IMR-90 (cell line): ENCODE measurements around the gene SEC11A. TPM values are rescaled to one million over a fixed set of nuclear protein-coding genes. Genes with fewer than 3 reads are reported as not detected.

Experiments used
- ATAC-seq: fragments of 200-7000 bp; cut with Tn5 transposase; 2 replicates; pipeline ENCODE4 v1.9.1; 2020; ENCODE audit warnings: low read depth, mild to moderate bottlenecking, moderate library complexity
- BruUV-seq: library from RNA; stranded (reverse); fragments of 400-500 nt; replicated peaks from 2 replicates; lab custom pipeline; 2021; lab: Mats Ljungman, UMichigan
- CTCF ChIA-PET: fragments of 300-600 bp; formaldehyde crosslinking; extraction: SDS; loops from one replicate; lab custom pipeline; 2021; ENCODE audit warnings: antibody characterized with exemption; lab: Yijun Ruan, JAX
- POLR2A ChIA-PET: fragments of 300-600 bp; sonication (Branson Sonifier 250); formaldehyde crosslinking; loops from one replicate; lab custom pipeline; 2022; ENCODE audit warnings: antibody characterized with exemption; ENCODE audit not compliant: unreplicated experiment; lab: Charles Lee
- DNase-seq: peaks from one replicate; pipeline ENCODE4 v3.0.0; 2013
- H2AFZ ChIP-seq: replicated peaks from 2 replicates; pipeline ENCODE3; 2013; ENCODE audit warnings: low read length, mild to moderate bottlenecking; ENCODE audit not compliant: poor library complexity
- H2AK5ac ChIP-seq: 2 replicates; pipeline ENCODE4 v1.6.1; 2013; ENCODE audit warnings: low read depth, low read length, inconsistent platforms
- H2AK9ac ChIP-seq: replicated peaks from 2 replicates; pipeline ENCODE3; 2013; ENCODE audit warnings: mild to moderate bottlenecking, low read depth, low read length, moderate library complexity; ENCODE audit not compliant: poor library complexity
- H2BK120ac ChIP-seq: 2 replicates; pipeline ENCODE4 v1.6.1; 2013; ENCODE audit warnings: low read depth, low read length, inconsistent platforms
- H2BK15ac ChIP-seq: 3 replicates; pipeline ENCODE4 v1.6.1; 2013; ENCODE audit warnings: low read depth, low read length, inconsistent platforms
- H2BK20ac ChIP-seq: 2 replicates; pipeline ENCODE4 v1.6.1; 2013; ENCODE audit warnings: low read depth, mild to moderate bottlenecking, inconsistent platforms, low read length, moderate library complexity
- H2BK5ac ChIP-seq: 2 replicates; pipeline ENCODE4 v1.6.1; 2013; ENCODE audit warnings: mild to moderate bottlenecking, low read depth, low read length, inconsistent platforms; ENCODE audit not compliant: poor library complexity, severe bottlenecking
- H3K14ac ChIP-seq: replicated peaks from 2 replicates; pipeline ENCODE4 v1.6.1; 2013; ENCODE audit warnings: low read depth, low read length, inconsistent platforms
- H3K18ac ChIP-seq: 2 replicates; pipeline ENCODE4 v1.6.1; 2013; ENCODE audit warnings: low read depth, low read length, control low read depth
- H3K23ac ChIP-seq: 2 replicates; pipeline ENCODE4 v1.6.1; 2013; ENCODE audit warnings: low read depth, low read length, inconsistent platforms
- H3K27ac ChIP-seq: 2 replicates; pipeline ENCODE4 v1.5.1; 2013; ENCODE audit warnings: mild to moderate bottlenecking, control low read depth, low read length; ENCODE audit not compliant: insufficient read depth
- H3K27me3 ChIP-seq: 2 replicates; pipeline ENCODE4 v1.6.1; 2013; ENCODE audit warnings: low read length; ENCODE audit not compliant: control insufficient read depth, insufficient read depth
- H3K36me3 ChIP-seq: 2 replicates; pipeline ENCODE4 v1.6.1; 2013; ENCODE audit warnings: low read length, mixed read lengths; ENCODE audit not compliant: control insufficient read depth, insufficient read depth
- H3K4ac ChIP-seq: 2 replicates; pipeline ENCODE4 v1.6.1; 2013; ENCODE audit warnings: low read depth, low read length, inconsistent platforms
- H3K4me1 ChIP-seq: 2 replicates; pipeline ENCODE4 v1.6.1; 2013; ENCODE audit warnings: low read length, mixed read lengths; ENCODE audit not compliant: control insufficient read depth, insufficient read depth
- H3K4me2 ChIP-seq: 2 replicates; pipeline ENCODE4 v1.6.1; 2013; ENCODE audit warnings: low read depth, mild to moderate bottlenecking, control low read depth, low read length, moderate library complexity
- H3K4me3 ChIP-seq: 2 replicates; pipeline ENCODE4 v1.5.1; 2013; ENCODE audit warnings: low read depth, mild to moderate bottlenecking, control low read depth, low read length, moderate library complexity; ENCODE audit not compliant: insufficient read depth
- H3K56ac ChIP-seq: 2 replicates; pipeline ENCODE4 v1.6.1; 2013; ENCODE audit warnings: low read length, inconsistent platforms; ENCODE audit not compliant: insufficient read depth; ENCODE audit errors: extremely low read depth
- H3K79me1 ChIP-seq, 2 experiments: 2 replicates each; pipeline ENCODE4 v1.6.1; 2013; ENCODE audit warnings: low read length in 2 of 2, inconsistent platforms in 1 of 2, low read depth in 1 of 2
- H3K9ac ChIP-seq: 2 replicates; pipeline ENCODE4 v1.6.1; 2013; ENCODE audit warnings: low read depth, low read length, control low read depth
- H3K9me1 ChIP-seq: 2 replicates; pipeline ENCODE4 v1.6.1; 2013; ENCODE audit warnings: low read length, inconsistent platforms; ENCODE audit not compliant: insufficient read depth
- H3K9me3 ChIP-seq: 2 replicates; pipeline ENCODE4 v1.6.1; 2013; ENCODE audit warnings: low read length; ENCODE audit not compliant: control insufficient read depth, insufficient read depth
- H4K20me1 ChIP-seq: 2 replicates; pipeline ENCODE4 v1.6.1; 2013; ENCODE audit warnings: low read length, inconsistent platforms; ENCODE audit not compliant: insufficient read depth
- H4K5ac ChIP-seq: 2 replicates; pipeline ENCODE4 v1.6.1; 2013; ENCODE audit warnings: mild to moderate bottlenecking, low read depth, low read length, control low read depth
- H4K8ac ChIP-seq, 2 experiments: 2 replicates each; pipeline ENCODE4 v1.6.1; 2013; ENCODE audit warnings: low read depth in 2 of 2, low read length in 2 of 2, control low read depth in 1 of 2, inconsistent platforms in 1 of 2
- H4K91ac ChIP-seq: 2 replicates; pipeline ENCODE4 v1.6.1; 2013; ENCODE audit warnings: low read depth, low read length, inconsistent platforms; ENCODE audit not compliant: insufficient read depth
- BHLHE40 ChIP-seq: fragments of 150-350 bp; IDR thresholded peaks from 2 replicates; pipeline ENCODE4 v1.6.1; 2016; ENCODE audit warnings: mild to moderate bottlenecking, low read depth, low read length
- CEBPB ChIP-seq: IDR thresholded peaks from 2 replicates; pipeline ENCODE4 v1.6.1; 2012; ENCODE audit warnings: low read depth, low read length, improper control_type of control experiment
- CHD1 ChIP-seq: IDR thresholded peaks from 2 replicates; pipeline ENCODE4 v1.6.1; 2012; ENCODE audit warnings: low read depth, low read length, improper control_type of control experiment
- CTCF ChIP-seq: conservative IDR thresholded peaks from 2 replicates; pipeline ENCODE4 v1.5.1; 2012; ENCODE audit warnings: mild to moderate bottlenecking, low read depth, low read length, improper control_type of control experiment
- ELK1 ChIP-seq: fragments of 150-350 bp; IDR thresholded peaks from 2 replicates; pipeline ENCODE4 v1.6.1; 2016; ENCODE audit warnings: low read depth, mild to moderate bottlenecking, low read length, moderate library complexity, borderline replicate concordance
- FOS ChIP-seq: fragments of 150-350 bp; IDR thresholded peaks from 2 replicates; pipeline ENCODE4 v1.6.1; 2016; ENCODE audit warnings: low read depth, low read length
- MAFK ChIP-seq: IDR thresholded peaks from 2 replicates; pipeline ENCODE4 v1.6.1; 2012; ENCODE audit warnings: low read depth, low read length, improper control_type of control experiment
- MAZ ChIP-seq: IDR thresholded peaks from 2 replicates; pipeline ENCODE4 v1.6.1; 2012; ENCODE audit warnings: low read depth, mild to moderate bottlenecking, low read length, improper control_type of control experiment, moderate library complexity, borderline replicate concordance
- MXI1 ChIP-seq: IDR thresholded peaks from 2 replicates; pipeline ENCODE4 v1.6.1; 2012; ENCODE audit warnings: low read depth, mild to moderate bottlenecking, low read length, moderate library complexity, borderline replicate concordance
- NFE2L2 ChIP-seq: fragments of 150-350 bp; IDR thresholded peaks from 2 replicates; pipeline ENCODE4 v1.6.1; 2016; ENCODE audit warnings: low read depth, mild to moderate bottlenecking, low read length
- POLR2A ChIP-seq: IDR thresholded peaks from 2 replicates; pipeline ENCODE4 v1.6.1; 2012; ENCODE audit warnings: mild to moderate bottlenecking, low read depth, low read length
- RAD21 ChIP-seq: IDR thresholded peaks from 2 replicates; pipeline ENCODE4 v1.6.1; 2012; ENCODE audit warnings: low read length, improper control_type of control experiment
- RCOR1 ChIP-seq: IDR thresholded peaks from 2 replicates; pipeline ENCODE4 v1.6.1; 2012; ENCODE audit warnings: mild to moderate bottlenecking, low read length, improper control_type of control experiment; ENCODE audit not compliant: insufficient replicate concordance
- RFX5 ChIP-seq: IDR thresholded peaks from 2 replicates; pipeline ENCODE4 v1.8.0; 2012; ENCODE audit warnings: low read depth, mild to moderate bottlenecking, low read length, moderate library complexity
- SMC3 ChIP-seq: fragments of 150-350 bp; IDR thresholded peaks from 2 replicates; pipeline ENCODE4 v1.6.1; 2016; ENCODE audit warnings: low read depth, mild to moderate bottlenecking, antibody characterized with exemption, low read length, moderate library complexity
- USF2 ChIP-seq: fragments of 150-350 bp; IDR thresholded peaks from 2 replicates; pipeline ENCODE4 v1.6.1; 2017; ENCODE audit warnings: mild to moderate bottlenecking, antibody characterized with exemption, low read length, low read depth
- WGBS, 2 experiments: methylation state at CpG; one replicate each; pipeline versions ENCODE4 v1.1.5 to v1.1.7; 2013; ENCODE audit warnings: missing lambda C conversion rate in 2 of 2; ENCODE audit not compliant: insufficient read length in 1 of 2; ENCODE audit errors: extremely low coverage in 2 of 2; 5-methylcytosine and 5-hydroxymethylcytosine counted together
- dilution Hi-C: fragments of 300-500 bp; cut with HindIII; formaldehyde crosslinking; loops from one replicate; pipeline ENCODE4 v1.14.3; 2018; ENCODE audit warnings: low sequenced_read_pairs; ENCODE audit not compliant: unreplicated experiment
- in situ Hi-C: fragments of 300-500 bp; cut with MboI; formaldehyde crosslinking; loops from 3 replicates; pipeline ENCODE4 v1.14.3; 2019; ENCODE audit warnings: low sequenced_read_pairs, inconsistent platforms, mixed read lengths
- intact Hi-C: fragments of 100-400 bp; cut with micrococcal nuclease; formaldehyde crosslinking; loops from 2 replicates; pipeline ENCODE4 v1.10.0; 2022
- polyA plus RNA-seq, 3 experiments: library from polyadenylated mRNA; depleted of rRNA; stranded (reverse); fragments of >200 nt; gene quantifications; 2 replicates each; pipeline ENCODE4 v1.2.3, GENCODE V29; 2012; ENCODE audit warnings: low replicate concordance in 1 of 3
- total RNA-seq: library from RNA; depleted of rRNA; stranded (reverse); fragments of >200 nt; gene quantifications from 2 replicates; pipeline ENCODE4 v1.2.3, GENCODE V29; 2012

Gene SEC11A
- total and polyA plus RNA-seq, 2 of the 4 experiments (the other 2 are of a cell fraction): 62.4 to 108 TPM

- Histone ChIP-seq H2BK120ac (no peak overlapping the region), H4K91ac (no peak overlapping the region; the same call in 1 of the 2 replicates), H2BK15ac (no peak overlapping the region), H3K4me3 (no peak overlapping the region), H3K79me1 (peaks cover 14 to 38% of the 10 kb centered on the region in 2 experiments), H3K4me1 (peaks cover 9% of the 10 kb centered on the region), H4K5ac (no peak overlapping the region), H2AK5ac (no peak overlapping the region), H4K8ac (no peak overlapping the region), H3K4ac (no peak overlapping the region), H3K14ac (no peak overlapping the region), H3K27me3 (no peaks in the 10 kb centered on the region), H2BK5ac (no peak overlapping the region), H3K36me3 (no peaks in the 10 kb centered on the region), H2BK20ac (no peak overlapping the region), H3K9me3 (no peaks in the 10 kb centered on the region), H2AFZ (no peak overlapping the region), H3K23ac (peak overlapping the region; percentile 31; the same call in 1 of the 2 replicates), H3K9me1 (peaks cover 13% of the 10 kb centered on the region), H3K56ac (no peak overlapping the region), H3K18ac (no peak overlapping the region), H4K20me1 (no peaks in the 10 kb centered on the region), H2AK9ac (peak overlapping the region; percentile 82), H3K9ac (no peak overlapping the region), H3K4me2 (no peak overlapping the region), H3K27ac (no peak overlapping the region)
- ChIA-PET POLR2A (no interaction called here), CTCF (no interaction called here)
- no peak for ATAC-seq
- no peak for DNase-seq
- intact Hi-C loops: loop anchor here (5.0 kb wide), 2 partner anchors 70 to 385 kb away; no protein-coding TSS in a partner anchor
- no CpG with 5 or more reads among the region's 7 CpGs for WGBS, 2 experiments
- in situ Hi-C loops: no loop called here
- BruUV-seq: no TSS peak
- dilution Hi-C loops: no loop called here
- TF ChIP-seq NFE2L2: no peak
- TF ChIP-seq CHD1: no peak
- no peak for TF ChIP-seq ELK1
- TF ChIP-seq CEBPB: no peak
- no peak for TF ChIP-seq RCOR1
- no peak for TF ChIP-seq FOS
- no peak for TF ChIP-seq MAZ
- TF ChIP-seq RAD21: no peak
- TF ChIP-seq CTCF: no peak
- TF ChIP-seq POLR2A: no peak
- no peak for TF ChIP-seq MAFK
- TF ChIP-seq BHLHE40: no peak
- TF ChIP-seq MXI1: no peak
- no peak for TF ChIP-seq SMC3
- no peak for TF ChIP-seq RFX5
- TF ChIP-seq USF2: no peak
Observed at GRCh38 chr15:84656972-84657371, 59.0 kb downstream of the SEC11A start.
